Sigmoid colon (tissue), 4 donors: ENCODE data around the gene AHI1.

Experiments
- CTCF ChIP-seq, 4 experiments: fragments of 450-650 bp in 3 of 4; fragments of 200-600 bp in 1 of 4; IDR thresholded peaks; one replicate each; pipeline ENCODE4 v1.5.1; 2016 to 2019; ENCODE audit warnings: antibody characterized with exemption in 4 of 4, mild to moderate bottlenecking in 3 of 4, moderate library complexity in 2 of 4
- EP300 ChIP-seq, 4 donors: sonication (generic); formaldehyde crosslinking; IDR thresholded peaks; one replicate each; pipeline ENCODE4 v1.6.1; 2017; ENCODE audit warnings: antibody characterized with exemption in 4 of 4
- POLR2A ChIP-seq, 2 donors: fragments of 450-650 bp; IDR thresholded peaks; one replicate each; pipeline ENCODE4 v1.6.1; 2016; ENCODE audit warnings: antibody characterized with exemption in 2 of 2, mild to moderate bottlenecking in 2 of 2, moderate library complexity in 2 of 2
- POLR2AphosphoS5 ChIP-seq, 4 donors: sonication (generic); formaldehyde crosslinking; IDR thresholded peaks; one replicate each; pipeline ENCODE4 v1.6.1; 2017; ENCODE audit warnings: antibody characterized with exemption in 4 of 4

GRCh38 chr6:135424385-135424784 lies 73.2 kb downstream of the AHI1 start:
- TF ChIP-seq CTCF (IDR thresholded peaks at IDR 0.05) (no peak), POLR2A (IDR thresholded peaks at IDR 0.05) (no peak), EP300 (IDR thresholded peaks at IDR 0.05) (no peak), POLR2AphosphoS5 (IDR thresholded peaks at IDR 0.05) (no peak)
